HL-60 (cell line): ENCODE data around the gene TENM3.

Source experiments
- DNase-seq, 2 experiments: peaks; one replicate each; pipeline ENCODE4 v3.0.0-alpha.2; 2010 to 2020; ENCODE audit warnings: low read depth in 1 of 2, low spot score in 1 of 2
- H3K27ac ChIP-seq: fragments of 250-450 bp; sonication (Bioruptor Pico); replicated peaks from 2 replicates; pipeline ENCODE4 v1.5.1; 2020; ENCODE audit warnings: mild to moderate bottlenecking, moderate library complexity
- H3K27me3 ChIP-seq: fragments of 250-450 bp; sonication (Bioruptor Pico); 2 replicates; pipeline ENCODE4 v1.5.1; 2021; ENCODE audit warnings: mild to moderate bottlenecking, moderate library complexity; ENCODE audit not compliant: insufficient read depth, poor library complexity, severe bottlenecking
- H3K4me3 ChIP-seq: replicated peaks from 2 replicates; pipeline ENCODE4 v1.5.1; 2011; ENCODE audit warnings: mild to moderate bottlenecking, control low read depth, low read length; ENCODE audit not compliant: insufficient read depth
- CTCF ChIP-seq: IDR thresholded peaks from one replicate; pipeline ENCODE4 v1.5.1; 2011; ENCODE audit warnings: low read length, control low read depth, inconsistent platforms; ENCODE audit not compliant: insufficient read depth
- GABPA ChIP-seq: IDR thresholded peaks from 2 replicates; pipeline ENCODE4 v1.6.1; 2012; ENCODE audit warnings: low read depth
- POLR2AphosphoS5 ChIP-seq: IDR thresholded peaks from 2 replicates; pipeline ENCODE4 v1.6.1; 2012; ENCODE audit warnings: low read depth
- REST ChIP-seq: IDR thresholded peaks from 2 replicates; pipeline ENCODE4 v1.6.1; 2012; ENCODE audit warnings: low read depth; ENCODE audit not compliant: insufficient replicate concordance
- SPI1 ChIP-seq: IDR thresholded peaks from 2 replicates; pipeline ENCODE4 v1.6.1; 2012; ENCODE audit warnings: low read depth, mild to moderate bottlenecking, borderline replicate concordance

Gene TENM3

GRCh38 chr4:182698212-182698611, 455.0 kb downstream of the TENM3 start:
- no peak for TF ChIP-seq REST
- no peak for TF ChIP-seq CTCF
- TF ChIP-seq SPI1, result no peak
- no peak for TF ChIP-seq GABPA
- no peak for TF ChIP-seq POLR2AphosphoS5
- H3K4me3 ChIP-seq, result no peak overlapping the region
- H3K27ac ChIP-seq, result no peak overlapping the region
- no peaks in the 10 kb centered on the region for H3K27me3 ChIP-seq
- DNase-seq, result no peak

GRCh38 chr4:182699201-182699600, 456.0 kb downstream of the TENM3 start:
- DNase-seq, result no peak
- TF ChIP-seq SPI1 (no peak), POLR2AphosphoS5 (no peak), CTCF (no peak), REST (no peak), GABPA (no peak)
- H3K4me3 ChIP-seq, result no peak overlapping the region
- H3K27ac ChIP-seq, result no peak overlapping the region
- no peaks in the 10 kb centered on the region for H3K27me3 ChIP-seq

GRCh38 chr4:182699795-182700194, 456.6 kb downstream of the TENM3 start:
- no peak overlapping the region for H3K27ac ChIP-seq
- TF ChIP-seq SPI1, result no peak
- TF ChIP-seq POLR2AphosphoS5, result no peak
- no peak for TF ChIP-seq REST
- TF ChIP-seq CTCF, result no peak
- TF ChIP-seq GABPA, result no peak
- DNase-seq, result no peak
- no peaks in the 10 kb centered on the region for H3K27me3 ChIP-seq
- H3K4me3 ChIP-seq, result no peak overlapping the region
